GM12864 (cell line): ENCODE data around the gene C1QL3.

Source experiments
- DNase-seq: peaks from one replicate; pipeline ENCODE4 v3.0.0-alpha.2; 2011; ENCODE audit warnings: low read depth
- H3K4me3 ChIP-seq: 2 replicates; pipeline ENCODE4 v1.5.1; 2011; ENCODE audit warnings: mild to moderate bottlenecking, low read depth, low read length, control low read depth
- CTCF ChIP-seq: IDR thresholded peaks from 2 replicates; pipeline ENCODE4 v1.5.1; 2011; ENCODE audit warnings: low read depth, mild to moderate bottlenecking, moderate library complexity, low read length, control low read depth, inconsistent platforms; ENCODE audit errors: missing control alignments

The C1QL3 gene

GRCh38 chr10:16520900-16521299, 779 bp downstream of the C1QL3 start:
- peak overlapping the region; percentile 47 for H3K4me3 ChIP-seq
- no peak for DNase-seq
- TF ChIP-seq CTCF = peak; percentile 40

GRCh38 chr10:16519908-16520861, 1.5 kb downstream of the C1QL3 start:
- TF ChIP-seq CTCF = no peak
- DNase-seq = no peak
- H3K4me3 ChIP-seq = peak overlapping the region; percentile 47

GRCh38 chr10:16519250-16519907, 2.3 kb downstream of the C1QL3 start:
- no peak for TF ChIP-seq CTCF
- H3K4me3 ChIP-seq = no peak overlapping the region
- no peak for DNase-seq

GRCh38 chr10:16518822-16519221, 2.9 kb downstream of the C1QL3 start:
- H3K4me3 ChIP-seq = no peak overlapping the region
- DNase-seq = no peak
- peak; percentile 15 for TF ChIP-seq CTCF

- DNase-seq = no peak
- H3K4me3 ChIP-seq = no peak overlapping the region
- TF ChIP-seq CTCF = no peak
Observed at GRCh38 chr10:16510843-16511242, 10.8 kb downstream of the C1QL3 start.

- no peak overlapping the region for H3K4me3 ChIP-seq
- no peak for DNase-seq
- TF ChIP-seq CTCF = no peak
Observed at GRCh38 chr10:16509996-16510395, 11.7 kb downstream of the C1QL3 start.
